ENCODE results near the gene NPIPA5.
"Not testable (repeated sequence)": the region's sequence is repeated elsewhere in the genome, so short reads cannot be mapped to it uniquely, and the experiment has no call there.

Gene NPIPA5

GRCh38 chr16:15388060-15388459, 10.0 kb upstream of the NPIPA5 start:
- not testable (repeated sequence) for DNase-seq

GRCh38 chr16:15382810-15383209, 4.7 kb upstream of the NPIPA5 start:
- not testable (repeated sequence) for DNase-seq

GRCh38 chr16:15357495-15357894, 20.6 kb downstream of the NPIPA5 start:
- not testable (repeated sequence) for DNase-seq

- not testable (repeated sequence) for DNase-seq
Observed at GRCh38 chr16:15354846-15355245, 23.2 kb downstream of the NPIPA5 start.

DNA sequence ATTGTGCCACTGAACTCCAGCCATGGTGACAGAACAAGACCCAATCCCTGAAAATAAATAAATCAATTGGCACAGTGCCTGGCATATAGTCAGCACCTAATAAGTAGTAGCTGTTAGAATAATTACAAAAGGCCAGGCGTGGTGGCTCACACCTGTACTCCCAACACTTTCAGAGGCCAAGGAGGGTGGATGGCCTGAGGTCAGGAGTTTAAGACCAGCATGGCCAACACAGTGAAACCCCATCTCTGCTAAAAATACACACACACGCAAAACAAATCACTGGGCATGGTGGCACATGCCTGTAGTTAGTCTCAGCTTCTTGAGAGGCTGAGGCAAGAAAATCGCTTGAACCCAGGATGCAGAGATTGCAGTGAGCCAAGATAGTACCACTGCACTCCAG, 25.2 kb downstream of the NPIPA5 start:
- DNase-seq, result not testable (repeated sequence)

DNA sequence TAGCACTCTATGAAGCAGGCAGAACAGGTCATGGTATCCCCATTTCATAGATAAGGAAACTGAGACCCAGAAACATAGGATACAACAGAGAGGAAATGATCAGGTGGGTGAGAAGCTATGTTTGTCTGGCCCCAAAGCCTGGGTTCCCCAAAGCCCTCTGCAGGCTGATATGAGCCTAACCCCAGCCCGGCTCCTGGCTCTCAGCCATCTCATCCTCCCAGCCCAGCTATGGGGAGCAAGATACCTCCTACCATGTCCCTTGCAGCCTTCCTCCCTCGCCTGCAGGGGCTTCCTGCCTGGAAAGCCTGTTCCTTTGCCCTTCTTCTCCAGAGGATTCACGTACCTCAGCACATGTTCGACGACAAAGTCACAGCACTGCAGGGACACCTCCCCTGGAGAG, 26.3 kb downstream of the NPIPA5 start:
- not testable (repeated sequence) for DNase-seq

GRCh38 chr16:15351251-15351650, 26.8 kb downstream of the NPIPA5 start:
- not testable (repeated sequence) for DNase-seq

- DNase-seq, result not testable (repeated sequence)
Observed at GRCh38 chr16:15348721-15349120, 29.4 kb downstream of the NPIPA5 start.

GRCh38 chr16:15342337-15342736, 35.8 kb downstream of the NPIPA5 start:
- not testable (repeated sequence) for DNase-seq

DNA sequence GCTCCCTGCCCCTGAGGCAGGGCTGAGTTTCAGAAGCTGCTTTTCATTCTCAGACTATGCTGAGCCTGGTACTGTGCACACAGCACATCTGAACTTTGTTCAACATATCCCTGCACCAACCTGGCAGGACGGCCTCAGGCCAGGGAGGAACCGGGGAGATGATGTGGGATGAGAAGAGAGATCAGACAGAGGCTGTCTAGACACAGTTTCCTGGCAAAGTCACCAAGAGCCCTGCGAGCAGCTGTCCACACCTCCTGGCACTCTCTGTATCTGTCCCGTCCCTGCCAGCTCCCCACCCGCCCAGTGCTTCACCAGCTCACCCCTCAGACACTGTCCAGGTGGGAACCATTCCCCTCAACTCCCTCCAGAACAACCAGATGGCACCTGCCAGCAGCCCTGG, 39.1 kb downstream of the NPIPA5 start:
- DNase-seq, result not testable (repeated sequence)

- not testable (repeated sequence) for DNase-seq
Observed at GRCh38 chr16:15337974-15338605, 40.0 kb downstream of the NPIPA5 start.

GRCh38 chr16:15335609-15336008, 42.5 kb downstream of the NPIPA5 start:
- DNase-seq, result not testable (repeated sequence)

GRCh38 chr16:15333969-15334368, 44.1 kb downstream of the NPIPA5 start:
- not testable (repeated sequence) for DNase-seq

GRCh38 chr16:15330978-15331377, 47.1 kb downstream of the NPIPA5 start:
- not testable (repeated sequence) for DNase-seq

DNA sequence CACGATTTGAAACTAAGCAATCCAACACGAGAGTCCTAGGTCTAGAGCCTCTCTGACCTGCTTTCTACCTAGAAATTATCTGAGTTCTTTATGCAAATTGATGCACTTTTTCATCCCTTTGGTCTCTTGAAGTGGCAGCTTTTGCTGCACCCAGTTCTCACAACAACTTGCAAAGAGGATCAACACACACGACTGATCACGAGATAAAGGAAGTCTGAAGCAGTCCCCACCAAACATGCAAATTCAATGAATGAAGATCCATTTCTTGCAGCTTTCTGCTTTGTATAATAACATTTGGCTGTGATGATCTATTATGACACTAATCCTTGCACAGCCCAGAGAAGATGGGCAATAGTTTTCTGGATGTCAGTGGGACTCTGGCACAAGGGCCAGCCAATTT, 53.1 kb downstream of the NPIPA5 start:
- DNase-seq, result not testable (repeated sequence)

GRCh38 chr16:15323373-15323772, 54.7 kb downstream of the NPIPA5 start:
- DNase-seq, result not testable (repeated sequence)

GRCh38 chr16:15321221-15321620, 56.9 kb downstream of the NPIPA5 start:
- DNase-seq, result not testable (repeated sequence)

- not testable (repeated sequence) for DNase-seq
Observed at GRCh38 chr16:15314562-15314961, 63.5 kb downstream of the NPIPA5 start.

All from NCI-H345 (cell line).